SU-DHL-6 (cell line): ENCODE measurements around the gene OR10C1.

Source experiments
- EZH2phosphoT487 ChIP-seq: fragments of 200-600 bp; sonication (generic), shearing (Covaris generic); conservative IDR thresholded peaks from 2 replicates; pipeline ENCODE4 v1.6.1; 2018; ENCODE audit warnings: mild to moderate bottlenecking, antibody characterized with exemption, low read length, moderate library complexity, mixed read lengths
- TF ChIP-seq, protein P1 (sequence below): fragments of 200-600 bp; sonication (generic); IDR thresholded peaks from one replicate; pipeline ENCODE4 v1.5.1; 2017; ENCODE audit warnings: antibody characterized with exemption, mild to moderate bottlenecking, low read length, moderate library complexity; ENCODE audit not compliant: insufficient read depth, poor library complexity, severe bottlenecking

DNA sequence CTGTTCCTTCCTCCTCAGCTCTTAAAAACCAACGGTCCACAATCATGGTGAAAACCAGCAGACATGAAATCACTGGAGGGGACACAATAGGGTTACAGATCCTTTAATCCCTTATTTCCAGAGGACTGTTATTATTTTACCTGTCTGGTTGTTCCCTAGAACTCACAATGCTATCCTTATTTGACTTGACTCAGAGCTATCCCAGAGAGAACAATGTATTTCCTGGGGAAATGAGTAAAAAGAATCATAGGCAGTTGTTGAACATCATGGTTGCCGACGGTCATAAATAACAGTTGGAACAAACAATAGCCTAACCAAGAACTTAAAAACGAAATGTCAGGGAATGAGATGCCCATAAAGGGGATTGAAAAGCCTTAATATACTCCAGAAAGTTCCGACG is 27.1 kb downstream of the OR10C1 start:
- TF ChIP-seq EZH2phosphoT487, result no peak
- TF ChIP-seq, protein P1, sequence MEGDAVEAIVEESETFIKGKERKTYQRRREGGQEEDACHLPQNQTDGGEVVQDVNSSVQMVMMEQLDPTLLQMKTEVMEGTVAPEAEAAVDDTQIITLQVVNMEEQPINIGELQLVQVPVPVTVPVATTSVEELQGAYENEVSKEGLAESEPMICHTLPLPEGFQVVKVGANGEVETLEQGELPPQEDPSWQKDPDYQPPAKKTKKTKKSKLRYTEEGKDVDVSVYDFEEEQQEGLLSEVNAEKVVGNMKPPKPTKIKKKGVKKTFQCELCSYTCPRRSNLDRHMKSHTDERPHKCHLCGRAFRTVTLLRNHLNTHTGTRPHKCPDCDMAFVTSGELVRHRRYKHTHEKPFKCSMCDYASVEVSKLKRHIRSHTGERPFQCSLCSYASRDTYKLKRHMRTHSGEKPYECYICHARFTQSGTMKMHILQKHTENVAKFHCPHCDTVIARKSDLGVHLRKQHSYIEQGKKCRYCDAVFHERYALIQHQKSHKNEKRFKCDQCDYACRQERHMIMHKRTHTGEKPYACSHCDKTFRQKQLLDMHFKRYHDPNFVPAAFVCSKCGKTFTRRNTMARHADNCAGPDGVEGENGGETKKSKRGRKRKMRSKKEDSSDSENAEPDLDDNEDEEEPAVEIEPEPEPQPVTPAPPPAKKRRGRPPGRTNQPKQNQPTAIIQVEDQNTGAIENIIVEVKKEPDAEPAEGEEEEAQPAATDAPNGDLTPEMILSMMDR, result no peak
